Measurements from ENCODE around the gene LCORL. TPM values are rescaled to one million over a fixed set of nuclear protein-coding genes. Genes with fewer than 3 reads are reported as not detected.
A peak's percentile ranks its signal among the peaks of the same experiment; 100 is the strongest.
"Not testable (repeated sequence)": the region's sequence is repeated elsewhere in the genome, so short reads cannot be mapped to it uniquely, and the experiment has no call there.

The LCORL gene
- polyA plus RNA-seq, 4 donors = 4.2 to 23.2 (median 9.5) TPM

GRCh38 chr4:17854036-17854435, 167.5 kb downstream of the LCORL start:
- Histone ChIP-seq H3K4me3 (ENCODE audit: low read depth in 1 of 3, low read length in 3 of 3) (no peak overlapping the region), H3K27ac (ENCODE audit: low read depth in 1 of 3, low read length in 2 of 3) (no peak overlapping the region), H3K4me1 (ENCODE audit: control insufficient read depth in 3 of 3, insufficient read depth in 2 of 3, low read depth in 1 of 3, low read length in 2 of 3) (no peaks in the 10 kb centered on the region), H3K36me3 (ENCODE audit: control insufficient read depth in 3 of 3, insufficient read depth in 2 of 3, low read depth in 1 of 3, low read length in 3 of 3) (no peaks in the 10 kb centered on the region), H3K27me3 (ENCODE audit: control insufficient read depth in 3 of 3, insufficient read depth in 3 of 3, low read length in 3 of 3) (no peaks in the 10 kb centered on the region), H3K9me3 (ENCODE audit: control insufficient read depth in 2 of 2, insufficient read depth in 1 of 2, low read depth in 1 of 2, low read length in 1 of 2) (peaks cover 0 to 4% of the 10 kb centered on the region in 2 donors)
- WGBS, 3 donors = 71 to 90% (median 85%) methylated on average over 3 of the region's 3 CpGs
- FAIRE-seq = no peak
- no peak for DNase-seq

GRCh38 chr4:17851959-17852358, 169.6 kb downstream of the LCORL start:
- no peaks in the 10 kb centered on the region for H3K4me1 ChIP-seq (ENCODE audit: control insufficient read depth in 3 of 3, insufficient read depth in 2 of 3, low read depth in 1 of 3, low read length in 2 of 3)

GRCh38 chr4:17850295-17850694, 171.3 kb downstream of the LCORL start:
- not testable (repeated sequence) for H3K36me3 ChIP-seq (ENCODE audit: control insufficient read depth in 3 of 3, insufficient read depth in 2 of 3, low read depth in 1 of 3, low read length in 3 of 3); H3K4me1 ChIP-seq (ENCODE audit: control insufficient read depth in 3 of 3, insufficient read depth in 2 of 3, low read depth in 1 of 3, low read length in 2 of 3); FAIRE-seq; H3K27me3 ChIP-seq (ENCODE audit: control insufficient read depth in 3 of 3, insufficient read depth in 3 of 3, low read length in 3 of 3); H3K9me3 ChIP-seq (ENCODE audit: control insufficient read depth in 2 of 2, insufficient read depth in 1 of 2, low read depth in 1 of 2, low read length in 1 of 2); DNase-seq; H3K4me3 ChIP-seq (ENCODE audit: low read depth in 1 of 3, low read length in 3 of 3); H3K27ac ChIP-seq (ENCODE audit: low read depth in 1 of 3, low read length in 2 of 3)
- 92 to 100% (median 100%) methylated on average over 1 of the region's 1 CpG for WGBS, 3 donors

More at GRCh38 chr4:17851959-17852358, 169.6 kb downstream of the LCORL start:
- Histone ChIP-seq H3K4me3 (ENCODE audit: low read depth in 1 of 3, low read length in 3 of 3) (no peak overlapping the region), H3K36me3 (ENCODE audit: control insufficient read depth in 3 of 3, insufficient read depth in 2 of 3, low read depth in 1 of 3, low read length in 3 of 3) (no peaks in the 10 kb centered on the region), H3K9me3 (ENCODE audit: control insufficient read depth in 2 of 2, insufficient read depth in 1 of 2, low read depth in 1 of 2, low read length in 1 of 2) (no peaks in the 10 kb centered on the region), H3K27ac (ENCODE audit: low read depth in 1 of 3, low read length in 2 of 3) (no peak overlapping the region), H3K27me3 (ENCODE audit: control insufficient read depth in 3 of 3, insufficient read depth in 3 of 3, low read length in 3 of 3) (no peaks in the 10 kb centered on the region)
- DNase-seq (no peak), FAIRE-seq (no peak)

GRCh38 chr4:17846266-17846665, 175.3 kb downstream of the LCORL start:
- Histone ChIP-seq H3K27me3 (ENCODE audit: control insufficient read depth in 3 of 3, insufficient read depth in 3 of 3, low read length in 3 of 3) (no peaks in the 10 kb centered on the region), H3K9me3 (ENCODE audit: control insufficient read depth in 2 of 2, insufficient read depth in 1 of 2, low read depth in 1 of 2, low read length in 1 of 2) (no peaks in the 10 kb centered on the region), H3K36me3 (ENCODE audit: control insufficient read depth in 3 of 3, insufficient read depth in 2 of 3, low read depth in 1 of 3, low read length in 3 of 3) (peaks cover 0 to 1% (median 0%) of the 10 kb centered on the region in 3 donors), H3K27ac (ENCODE audit: low read depth in 1 of 3, low read length in 2 of 3) (no peak overlapping the region), H3K4me3 (ENCODE audit: low read depth in 1 of 3, low read length in 3 of 3) (no peak overlapping the region), H3K4me1 (ENCODE audit: control insufficient read depth in 3 of 3, insufficient read depth in 2 of 3, low read depth in 1 of 3, low read length in 2 of 3) (no peaks in the 10 kb centered on the region)
- WGBS, 3 donors = 90 to 96% (median 94%) methylated on average over 2 of the region's 2 CpGs
- DNase-seq = no peak
- FAIRE-seq = no peak

- DNase-seq (no peak), FAIRE-seq (no peak)
- Histone ChIP-seq H3K27ac (ENCODE audit: low read depth in 1 of 3, low read length in 2 of 3) (no peak overlapping the region), H3K4me1 (ENCODE audit: control insufficient read depth in 3 of 3, insufficient read depth in 2 of 3, low read depth in 1 of 3, low read length in 2 of 3) (no peaks in the 10 kb centered on the region), H3K9me3 (ENCODE audit: control insufficient read depth in 2 of 2, insufficient read depth in 1 of 2, low read depth in 1 of 2, low read length in 1 of 2) (no peaks in the 10 kb centered on the region), H3K36me3 (ENCODE audit: control insufficient read depth in 3 of 3, insufficient read depth in 2 of 3, low read depth in 1 of 3, low read length in 3 of 3) (peaks cover 0 to 3% (median 0%) of the 10 kb centered on the region in 3 donors), H3K4me3 (ENCODE audit: low read depth in 1 of 3, low read length in 3 of 3) (no peak overlapping the region), H3K27me3 (ENCODE audit: control insufficient read depth in 3 of 3, insufficient read depth in 3 of 3, low read length in 3 of 3) (no peaks in the 10 kb centered on the region)
- WGBS, 3 donors = 86 to 88% (median 87%) methylated on average over 1 of the region's 1 CpG
Observed at GRCh38 chr4:17823871-17824669, 197.5 kb downstream of the LCORL start.

- no peak overlapping the region for H3K27ac ChIP-seq (ENCODE audit: low read depth in 1 of 3, low read length in 2 of 3)
- H3K36me3 ChIP-seq (ENCODE audit: control insufficient read depth in 3 of 3, insufficient read depth in 2 of 3, low read depth in 1 of 3, low read length in 3 of 3) = peaks cover 0 to 3% (median 0%) of the 10 kb centered on the region in 3 donors
- H3K27me3 ChIP-seq (ENCODE audit: control insufficient read depth in 3 of 3, insufficient read depth in 3 of 3, low read length in 3 of 3) = no peaks in the 10 kb centered on the region
- 56 to 62% (median 60%) methylated on average over 5 of the region's 5 CpGs for WGBS, 3 donors
- H3K4me1 ChIP-seq (ENCODE audit: control insufficient read depth in 3 of 3, insufficient read depth in 2 of 3, low read depth in 1 of 3, low read length in 2 of 3) = no peaks in the 10 kb centered on the region
- H3K9me3 ChIP-seq (ENCODE audit: control insufficient read depth in 2 of 2, insufficient read depth in 1 of 2, low read depth in 1 of 2, low read length in 1 of 2) = no peaks in the 10 kb centered on the region
- FAIRE-seq (peak; percentile 53), DNase-seq (peak; percentile 56)
- no peak overlapping the region for H3K4me3 ChIP-seq (ENCODE audit: low read depth in 1 of 3, low read length in 3 of 3)
Observed at GRCh38 chr4:17817027-17817426, 204.5 kb downstream of the LCORL start.

GRCh38 chr4:17816142-17816541, 205.4 kb downstream of the LCORL start:
- Histone ChIP-seq H3K4me3 (ENCODE audit: low read depth in 1 of 3, low read length in 3 of 3) (no peak overlapping the region), H3K4me1 (ENCODE audit: control insufficient read depth in 3 of 3, insufficient read depth in 2 of 3, low read depth in 1 of 3, low read length in 2 of 3) (no peaks in the 10 kb centered on the region), H3K27me3 (ENCODE audit: control insufficient read depth in 3 of 3, insufficient read depth in 3 of 3, low read length in 3 of 3) (no peaks in the 10 kb centered on the region), H3K27ac (ENCODE audit: low read depth in 1 of 3, low read length in 2 of 3) (no peak overlapping the region), H3K9me3 (ENCODE audit: control insufficient read depth in 2 of 2, insufficient read depth in 1 of 2, low read depth in 1 of 2, low read length in 1 of 2) (no peaks in the 10 kb centered on the region), H3K36me3 (ENCODE audit: control insufficient read depth in 3 of 3, insufficient read depth in 2 of 3, low read depth in 1 of 3, low read length in 3 of 3) (peaks cover 0 to 3% (median 0%) of the 10 kb centered on the region in 3 donors)
- FAIRE-seq (no peak), DNase-seq (no peak)
- WGBS, 3 donors = 97 to 98% (median 97%) methylated on average over 12 of the region's 12 CpGs

GRCh38 chr4:17814140-17814539, 207.4 kb downstream of the LCORL start:
- Histone ChIP-seq H3K4me3 (ENCODE audit: low read depth in 1 of 3, low read length in 3 of 3) (no peak overlapping the region), H3K27me3 (ENCODE audit: control insufficient read depth in 3 of 3, insufficient read depth in 3 of 3, low read length in 3 of 3) (no peaks in the 10 kb centered on the region), H3K36me3 (ENCODE audit: control insufficient read depth in 3 of 3, insufficient read depth in 2 of 3, low read depth in 1 of 3, low read length in 3 of 3) (peaks cover 0 to 3% (median 0%) of the 10 kb centered on the region in 3 donors), H3K4me1 (ENCODE audit: control insufficient read depth in 3 of 3, insufficient read depth in 2 of 3, low read depth in 1 of 3, low read length in 2 of 3) (peaks cover 0 to under 1% (median 0%) of the 10 kb centered on the region in 3 donors), H3K9me3 (ENCODE audit: control insufficient read depth in 2 of 2, insufficient read depth in 1 of 2, low read depth in 1 of 2, low read length in 1 of 2) (no peaks in the 10 kb centered on the region), H3K27ac (ENCODE audit: low read depth in 1 of 3, low read length in 2 of 3) (no peak overlapping the region)
- DNase-seq (no peak), FAIRE-seq (no peak)
- 78 to 90% (median 85%) methylated on average over 3 of the region's 3 CpGs for WGBS, 3 donors

Measured in small intestine (tissue), 7 donors.